ENCODE measurements around the gene AHDC1.
A peak's percentile ranks its signal among the peaks of the same experiment; 100 is the strongest.
"Not testable (repeated sequence)": the region's sequence is repeated elsewhere in the genome, so short reads cannot be mapped to it uniquely, and the experiment has no call there.

Gene AHDC1, protein sequence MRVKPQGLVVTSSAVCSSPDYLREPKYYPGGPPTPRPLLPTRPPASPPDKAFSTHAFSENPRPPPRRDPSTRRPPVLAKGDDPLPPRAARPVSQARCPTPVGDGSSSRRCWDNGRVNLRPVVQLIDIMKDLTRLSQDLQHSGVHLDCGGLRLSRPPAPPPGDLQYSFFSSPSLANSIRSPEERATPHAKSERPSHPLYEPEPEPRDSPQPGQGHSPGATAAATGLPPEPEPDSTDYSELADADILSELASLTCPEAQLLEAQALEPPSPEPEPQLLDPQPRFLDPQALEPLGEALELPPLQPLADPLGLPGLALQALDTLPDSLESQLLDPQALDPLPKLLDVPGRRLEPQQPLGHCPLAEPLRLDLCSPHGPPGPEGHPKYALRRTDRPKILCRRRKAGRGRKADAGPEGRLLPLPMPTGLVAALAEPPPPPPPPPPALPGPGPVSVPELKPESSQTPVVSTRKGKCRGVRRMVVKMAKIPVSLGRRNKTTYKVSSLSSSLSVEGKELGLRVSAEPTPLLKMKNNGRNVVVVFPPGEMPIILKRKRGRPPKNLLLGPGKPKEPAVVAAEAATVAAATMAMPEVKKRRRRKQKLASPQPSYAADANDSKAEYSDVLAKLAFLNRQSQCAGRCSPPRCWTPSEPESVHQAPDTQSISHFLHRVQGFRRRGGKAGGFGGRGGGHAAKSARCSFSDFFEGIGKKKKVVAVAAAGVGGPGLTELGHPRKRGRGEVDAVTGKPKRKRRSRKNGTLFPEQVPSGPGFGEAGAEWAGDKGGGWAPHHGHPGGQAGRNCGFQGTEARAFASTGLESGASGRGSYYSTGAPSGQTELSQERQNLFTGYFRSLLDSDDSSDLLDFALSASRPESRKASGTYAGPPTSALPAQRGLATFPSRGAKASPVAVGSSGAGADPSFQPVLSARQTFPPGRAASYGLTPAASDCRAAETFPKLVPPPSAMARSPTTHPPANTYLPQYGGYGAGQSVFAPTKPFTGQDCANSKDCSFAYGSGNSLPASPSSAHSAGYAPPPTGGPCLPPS (N-terminal part only)

GRCh38 chr1:27603681-27604578 is at the start of gene AHDC1:
Gene AHDC1 (minus strand): TSS chr1:27604144. CDS start chr1:27552115, 52,029 bp downstream.
- DNase-seq (ENCODE audit: low read depth in 2 of 2) = peak; percentile 80 to 87

GRCh38 chr1:27652111-27652864 is 48.3 kb upstream of the AHDC1 start:
- no peak for DNase-seq (ENCODE audit: low read depth in 2 of 2)

GRCh38 chr1:27650539-27651175 is 46.7 kb upstream of the AHDC1 start:
- DNase-seq (ENCODE audit: low read depth in 2 of 2) = no peak

- no peak for DNase-seq (ENCODE audit: low read depth in 2 of 2)
These were observed 46.2 kb upstream of the AHDC1 start for GRCh38 chr1:27650171-27650538.

DNA sequence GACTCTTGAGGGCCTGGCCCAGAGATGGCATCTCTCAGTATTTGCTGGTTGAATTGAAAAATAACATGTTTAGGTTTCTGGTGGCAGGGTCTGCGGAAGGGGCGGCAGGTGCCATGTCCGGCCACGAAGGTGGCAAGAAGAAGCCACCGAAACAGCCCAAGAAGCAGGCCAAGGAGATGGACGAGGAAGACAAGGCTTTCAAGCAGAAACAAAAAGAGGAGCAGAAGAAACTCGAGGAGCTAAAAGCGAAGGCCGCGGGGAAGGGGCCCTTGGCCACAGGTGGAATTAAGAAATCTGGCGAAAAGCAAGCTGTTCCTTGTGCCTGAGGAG is 45.3 kb upstream of the AHDC1 start:
- DNase-seq (ENCODE audit: low read depth in 2 of 2) = no peak

- DNase-seq (ENCODE audit: low read depth in 2 of 2) = no peak
These were observed 44.8 kb upstream of the AHDC1 start for GRCh38 chr1:27648602-27649305.

GRCh38 chr1:27647328-27647727 is 43.4 kb upstream of the AHDC1 start:
- DNase-seq (ENCODE audit: low read depth in 2 of 2) = no peak

DNA sequence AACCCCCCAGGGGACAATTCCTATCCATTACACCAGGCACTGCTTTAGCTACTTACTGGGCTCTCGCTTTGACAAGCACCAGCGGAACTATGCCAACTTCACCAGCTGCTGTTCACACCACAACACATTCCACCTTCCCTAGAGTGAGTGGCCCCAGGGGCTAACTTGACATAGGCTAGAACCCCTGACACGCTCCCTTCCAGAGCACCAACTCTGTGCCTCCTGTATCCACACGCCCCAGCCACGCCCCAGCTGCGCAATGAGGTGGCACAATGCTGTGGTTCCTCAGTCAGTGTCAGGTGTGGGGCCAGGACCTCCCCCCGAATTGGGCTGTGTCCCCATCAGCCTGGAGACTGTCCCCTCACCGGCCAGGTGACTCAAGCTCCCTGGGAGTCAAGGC is 42.7 kb upstream of the AHDC1 start:
- DNase-seq (ENCODE audit: low read depth in 2 of 2) = no peak

DNA sequence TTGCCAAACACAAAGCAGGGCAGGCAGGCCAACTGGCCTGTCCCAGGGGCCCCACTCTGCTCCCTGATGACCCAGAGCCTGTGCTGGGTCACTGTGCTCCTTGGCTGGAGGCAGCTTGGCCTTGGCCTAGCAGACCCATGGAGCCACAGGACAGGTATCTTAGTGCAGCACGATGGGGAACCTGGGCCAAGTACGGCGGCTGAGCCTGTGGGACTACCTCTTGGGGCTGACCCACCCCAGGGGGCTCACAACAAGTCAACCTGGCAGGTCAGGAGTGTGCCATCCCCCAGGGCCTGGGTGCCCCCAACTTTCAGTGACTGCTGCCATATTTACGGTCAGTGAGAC is 41.1 kb upstream of the AHDC1 start:
- no peak for DNase-seq (ENCODE audit: low read depth in 2 of 2)

DNA sequence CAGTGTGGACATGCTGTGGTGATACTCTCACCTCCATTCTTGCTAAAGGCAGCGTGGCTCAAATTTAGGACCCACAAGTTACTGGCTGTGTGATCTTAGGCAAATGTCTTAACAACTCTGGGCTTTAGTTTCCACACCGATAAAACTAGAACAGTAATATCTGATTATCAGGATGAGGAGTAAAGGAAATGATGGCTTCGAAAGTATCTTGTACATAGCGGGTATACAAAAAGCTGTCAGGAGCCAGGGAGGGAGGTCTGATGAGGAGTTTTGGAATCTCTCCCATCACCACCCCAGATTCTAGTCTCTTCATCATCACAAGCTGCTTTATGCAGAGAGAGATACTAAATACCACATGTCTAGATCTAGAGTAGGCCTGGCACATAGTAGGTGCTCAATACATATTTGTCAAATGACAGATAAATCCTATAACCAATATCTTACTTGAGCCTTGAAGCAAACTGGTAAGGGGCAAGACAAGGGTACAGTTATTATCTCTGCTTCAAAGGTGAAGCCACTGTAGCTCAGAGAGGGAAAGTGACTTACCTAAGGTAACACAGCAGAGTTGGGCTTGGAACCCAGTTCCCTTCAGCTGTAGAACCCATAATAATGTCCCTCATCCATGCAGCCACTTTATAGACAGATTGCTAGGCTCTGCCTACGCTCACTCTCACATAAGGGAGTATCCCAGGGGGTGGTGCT is 40.6 kb upstream of the AHDC1 start:
- DNase-seq (ENCODE audit: low read depth in 2 of 2) = no peak

DNA sequence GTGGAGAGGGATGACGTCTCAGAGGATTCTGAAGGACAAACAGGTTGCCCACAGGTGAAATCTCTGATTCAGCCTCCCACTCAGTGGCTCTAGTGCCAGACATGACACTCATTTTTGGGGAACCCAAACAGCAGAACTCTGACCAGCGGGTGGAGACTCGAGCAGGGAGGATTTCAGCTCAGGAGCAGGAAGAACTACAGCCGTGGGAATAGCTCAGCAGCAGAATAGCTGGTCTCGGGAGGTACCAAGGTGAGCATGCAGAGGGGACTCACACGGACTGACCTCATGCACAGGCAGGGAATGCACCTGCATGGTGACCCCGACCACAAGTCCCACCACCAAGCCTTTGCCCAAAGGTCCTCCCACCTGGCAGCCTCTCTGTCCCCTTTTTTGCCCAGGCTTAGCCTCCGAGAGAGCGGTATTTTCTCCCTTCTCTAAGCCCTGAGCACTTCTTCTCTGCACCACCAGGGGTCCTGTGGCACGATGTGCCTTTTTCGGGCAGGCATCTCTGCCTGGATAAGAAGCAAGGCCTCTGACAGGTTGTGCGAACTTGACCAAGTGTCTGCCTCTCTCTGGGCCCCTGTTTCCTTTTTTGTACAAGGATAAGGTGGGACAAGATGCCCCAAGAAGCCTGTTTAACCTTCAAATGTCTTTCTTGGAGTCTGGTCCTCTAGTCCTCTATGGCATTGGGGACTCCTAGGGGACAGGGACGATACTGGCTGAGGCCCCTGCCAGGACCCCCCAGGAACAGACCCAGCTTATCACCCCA is 39.8 kb upstream of the AHDC1 start:
- DNase-seq (ENCODE audit: low read depth in 2 of 2) = peak in 1 of 2 donors; percentile 55

GRCh38 chr1:27640514-27640913 is 36.6 kb upstream of the AHDC1 start:
- DNase-seq (ENCODE audit: low read depth in 2 of 2) = not testable (repeated sequence)

DNA sequence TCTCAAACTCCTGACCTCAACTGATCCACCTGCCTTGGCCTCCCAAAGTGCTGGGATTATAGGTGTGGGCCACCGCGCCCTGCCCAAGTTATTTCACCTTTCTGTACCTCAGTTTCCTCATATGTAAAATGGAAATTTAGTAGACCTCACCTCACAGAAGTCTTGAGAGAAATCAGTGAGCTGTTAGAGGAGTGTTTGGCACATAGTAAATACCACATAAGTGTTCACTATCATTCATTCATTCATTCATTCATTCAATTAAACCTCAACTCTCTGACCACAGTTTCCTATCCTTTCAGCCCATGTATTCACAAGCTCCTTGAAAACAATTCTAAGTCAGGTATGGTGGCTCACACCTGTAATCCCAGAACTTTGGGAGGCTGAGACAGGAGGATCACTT is 34.9 kb upstream of the AHDC1 start:
- no peak for DNase-seq (ENCODE audit: low read depth in 2 of 2)

- no peak for DNase-seq (ENCODE audit: low read depth in 2 of 2)
These were observed 34.2 kb upstream of the AHDC1 start for GRCh38 chr1:27638047-27638734.

- no peak for DNase-seq (ENCODE audit: low read depth in 2 of 2)
These were observed 31.6 kb upstream of the AHDC1 start for GRCh38 chr1:27635396-27636142.

GRCh38 chr1:27634985-27635367 is 31.0 kb upstream of the AHDC1 start, which contains the start of gene FGR:
Gene FGR (minus strand): TSS chr1:27635185. CDS start chr1:27623916, 11,269 bp downstream.
- no peak for DNase-seq (ENCODE audit: low read depth in 2 of 2)

Measured in stimulated activated CD8-positive, alpha-beta memory T cell treated with anti-CD3 and anti-CD28 coated beads, Interleukin-2, amount 100 ng/mL, for 1 hour (primary cell).